Activated naive CD4-positive, alpha-beta T cell treated with anti-CD3 and anti-CD28 coated beads, Interleukin-2, amount 50 U/mL, for 72 hours (primary cell): ENCODE measurements around the gene LNX1. TPM values are rescaled to one million over a fixed set of nuclear protein-coding genes. Genes with fewer than 3 reads are reported as not detected.

ENCODE experiments used
- ATAC-seq, 2 donors: fragments of 150-1000 bp; cut with Tn5 transposase; 2 replicates each; pipeline ENCODE4 v1.10.0; 2021; ENCODE audit warnings: mild to moderate bottlenecking in 2 of 2, moderate library complexity in 2 of 2
- DNase-seq, 2 donors: peaks; one replicate each; pipeline ENCODE4 v3.0.0; 2021 to 2022; ENCODE audit warnings: low spot score in 2 of 2
- H3K27ac Mint-ChIP-seq, 2 donors: one replicate each; pipeline ENCODE4 v1.8.0; 2022; ENCODE audit warnings: mild to moderate bottlenecking in 2 of 2, mixed read lengths in 2 of 2
- H3K36me3 Mint-ChIP-seq, 2 donors: one replicate each; pipeline ENCODE4 v1.8.0; 2022; ENCODE audit warnings: mixed read lengths in 2 of 2
- H3K9me3 Mint-ChIP-seq, 2 donors: one replicate each; pipeline ENCODE4 v1.8.0; 2022; ENCODE audit warnings: mixed read lengths in 2 of 2
- total RNA-seq, 2 donors: library from RNA; stranded (reverse); gene quantifications; one replicate each; pipeline ENCODE4 v1.2.3, GENCODE V29; 2022

The LNX1 gene
- total RNA-seq = not detected

DNA sequence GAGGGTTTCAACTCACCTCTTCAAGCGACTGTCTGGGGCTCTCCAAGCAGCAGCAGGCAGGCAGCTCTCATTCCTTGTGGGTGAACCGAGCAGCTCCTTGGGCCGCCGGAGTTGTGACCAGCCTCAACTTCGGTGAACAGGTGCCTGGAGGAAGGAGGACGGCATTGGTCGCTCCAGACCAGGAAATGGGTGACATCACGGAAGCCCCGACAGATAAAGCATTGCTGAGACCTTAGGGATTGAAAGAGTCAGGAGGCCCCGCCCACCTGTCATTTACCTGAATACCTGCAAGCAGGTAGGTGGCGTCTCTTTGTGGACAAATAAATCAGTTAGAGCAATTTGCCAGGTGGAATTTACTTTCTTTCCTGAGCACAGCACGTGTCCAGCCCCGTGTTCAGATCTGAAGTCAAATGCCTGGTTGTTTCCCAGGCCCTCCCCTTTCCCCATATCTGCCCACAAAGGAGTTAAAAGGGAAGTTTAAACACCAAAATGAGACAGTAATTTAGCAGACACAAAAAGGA, at the start of gene LNX1:
Gene LNX1 (minus strand): TSS at position 115 of the 521 bp plus-strand sequence. CDS start 17,484 bp downstream, outside the sequence.
- DNase-seq = no peak
- no peak for ATAC-seq
- no peak within 1 kb of the TSS for H3K27ac Mint-ChIP-seq
- no peaks in the 10 kb centered on the region for H3K9me3 Mint-ChIP-seq
- peaks cover 0 to 12% of the 10 kb centered on the region in 2 donors for H3K36me3 Mint-ChIP-seq

DNA sequence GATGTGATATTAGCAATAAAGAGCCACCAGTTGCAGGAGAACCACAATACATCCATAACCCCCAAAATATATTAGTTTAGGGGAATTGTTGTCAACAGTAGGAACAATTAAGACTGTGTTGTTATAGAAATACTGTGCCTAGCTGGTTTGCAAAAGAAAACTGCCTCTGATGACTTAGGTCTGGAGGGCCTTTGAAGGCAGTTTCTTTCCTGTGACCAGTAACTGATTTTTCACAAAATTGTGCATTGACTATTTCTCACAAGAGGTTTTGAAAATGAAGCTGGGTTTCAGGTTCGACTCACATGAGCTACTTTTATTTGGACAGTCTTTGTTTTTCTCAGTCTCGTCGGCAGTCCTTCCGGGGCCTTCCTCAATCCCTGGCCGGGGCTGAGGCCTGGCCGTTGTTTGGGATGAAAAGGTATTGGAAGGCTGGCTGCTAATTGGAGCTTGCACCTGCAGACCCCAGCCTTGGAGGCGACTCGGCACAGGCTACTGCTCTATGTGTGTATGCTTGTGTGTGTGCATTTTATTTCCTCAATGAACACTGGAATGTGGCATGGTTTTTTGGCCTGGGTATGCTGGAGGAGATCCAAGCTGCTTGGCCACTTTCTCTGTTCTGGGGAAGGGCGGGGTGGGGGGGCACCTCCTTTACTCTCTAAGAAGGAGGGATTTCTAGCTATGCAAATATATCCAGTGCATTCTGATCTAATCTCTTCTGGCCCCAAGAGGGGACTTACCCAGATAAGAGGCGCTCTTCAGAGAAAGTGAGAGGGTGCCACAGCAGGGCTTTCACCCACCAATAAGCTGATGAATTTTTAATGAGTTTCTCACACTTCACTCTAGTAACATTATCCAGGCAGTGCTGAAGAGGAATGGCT, 49.5 kb upstream of the LNX1 start:
- Mint-ChIP-seq H3K27ac (no peak overlapping the region), H3K9me3 (no peaks in the 10 kb centered on the region), H3K36me3 (no peaks in the 10 kb centered on the region)
- ATAC-seq (no peak), DNase-seq (no peak)

GRCh38 chr4:53638919-53639318, 47.6 kb upstream of the LNX1 start:
- ATAC-seq (no peak), DNase-seq (no peak)
- Mint-ChIP-seq H3K36me3 (no peaks in the 10 kb centered on the region), H3K27ac (no peak overlapping the region), H3K9me3 (no peaks in the 10 kb centered on the region)

GRCh38 chr4:53637348-53637747, 46.1 kb upstream of the LNX1 start:
- DNase-seq (no peak), ATAC-seq (no peak)
- Mint-ChIP-seq H3K27ac (no peak overlapping the region), H3K9me3 (peaks cover 0 to 4% of the 10 kb centered on the region in 2 donors), H3K36me3 (peaks cover 0 to 4% of the 10 kb centered on the region in 2 donors)

- H3K27ac Mint-ChIP-seq = no peak overlapping the region
- H3K9me3 Mint-ChIP-seq = peaks cover 0 to 4% of the 10 kb centered on the region in 2 donors
- H3K36me3 Mint-ChIP-seq = peaks cover 0 to 4% of the 10 kb centered on the region in 2 donors
- no peak for DNase-seq
- no peak for ATAC-seq
These were observed 44.6 kb upstream of the LNX1 start for GRCh38 chr4:53635697-53636483.

DNA sequence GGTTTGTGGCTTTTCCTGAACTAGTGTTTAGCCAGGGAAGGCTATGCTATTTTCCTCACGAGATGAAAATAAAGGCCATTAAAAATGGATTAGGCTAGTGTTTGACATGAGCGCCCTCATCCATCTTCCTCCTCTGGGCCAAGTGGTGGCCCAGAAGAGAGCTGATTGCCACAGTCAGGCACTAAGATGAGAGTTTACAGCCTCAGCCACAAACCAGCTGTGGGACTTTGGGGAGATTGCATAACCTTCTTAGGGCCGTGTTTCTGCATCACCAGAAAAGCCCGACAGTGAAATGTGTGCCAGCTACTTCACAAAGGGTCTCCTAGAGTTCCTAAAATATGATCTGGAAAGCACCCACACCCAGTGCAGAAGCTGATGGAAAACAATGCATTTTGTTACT, 42.3 kb upstream of the LNX1 start:
- Mint-ChIP-seq H3K9me3 (peaks cover 0 to 4% of the 10 kb centered on the region in 2 donors), H3K36me3 (peaks cover 0 to 4% of the 10 kb centered on the region in 2 donors), H3K27ac (no peak overlapping the region)
- ATAC-seq (no peak), DNase-seq (no peak)

GRCh38 chr4:53629296-53629695, 38.0 kb upstream of the LNX1 start:
- peaks cover 4 to 7% of the 10 kb centered on the region in 2 donors for H3K9me3 Mint-ChIP-seq
- H3K36me3 Mint-ChIP-seq = peaks cover 0 to 7% of the 10 kb centered on the region in 2 donors
- DNase-seq = no peak
- no peak for ATAC-seq
- H3K27ac Mint-ChIP-seq = no peak overlapping the region

DNA sequence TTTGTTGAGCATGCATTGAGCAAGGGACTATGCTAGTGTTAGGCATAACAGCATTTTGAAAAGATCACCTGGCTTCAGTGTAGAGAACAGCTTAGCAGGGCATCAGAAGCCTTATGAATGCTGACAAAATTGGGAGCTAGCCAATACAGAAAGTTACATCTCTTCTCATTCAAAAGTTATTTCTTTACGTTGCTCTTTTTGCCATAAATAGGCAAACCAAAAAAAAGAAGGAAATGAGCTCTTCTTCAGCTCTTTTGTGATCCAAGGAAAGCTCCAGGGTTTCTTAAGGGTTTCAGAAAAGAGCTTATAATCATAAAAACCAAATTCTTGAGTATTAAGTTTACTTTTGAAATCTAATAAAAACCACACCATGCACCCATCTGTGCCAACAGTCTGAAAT, 35.2 kb upstream of the LNX1 start:
- peaks cover 0 to 7% of the 10 kb centered on the region in 2 donors for H3K36me3 Mint-ChIP-seq
- no peak overlapping the region for H3K27ac Mint-ChIP-seq
- DNase-seq = no peak
- H3K9me3 Mint-ChIP-seq = peaks cover 8 to 10% of the 10 kb centered on the region in 2 donors
- no peak for ATAC-seq

DNA sequence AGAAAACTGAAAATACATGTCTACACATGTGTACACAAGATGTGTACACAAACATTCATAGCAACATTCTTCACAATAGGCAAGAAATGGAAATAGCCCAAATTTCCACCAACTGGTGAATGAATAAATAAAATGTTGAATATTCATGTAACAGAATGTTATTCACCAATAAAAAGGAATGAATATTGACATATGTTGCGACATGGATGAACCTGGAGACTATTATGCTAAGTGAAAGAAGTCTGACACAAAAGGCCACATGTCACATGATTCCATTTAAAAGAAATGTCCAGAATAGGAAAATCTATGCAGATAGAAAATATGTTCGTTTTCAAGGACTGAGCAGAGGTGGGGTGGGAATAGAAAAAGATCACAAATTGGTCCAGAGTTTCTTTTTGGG, 34.6 kb upstream of the LNX1 start:
- no peak for DNase-seq
- Mint-ChIP-seq H3K27ac (no peak overlapping the region), H3K36me3 (peaks cover 0 to 7% of the 10 kb centered on the region in 2 donors), H3K9me3 (peaks cover 8 to 10% of the 10 kb centered on the region in 2 donors)
- no peak for ATAC-seq

- Mint-ChIP-seq H3K36me3 (peaks cover 0 to 7% of the 10 kb centered on the region in 2 donors), H3K9me3 (peaks cover 8 to 10% of the 10 kb centered on the region in 2 donors), H3K27ac (no peak overlapping the region)
- DNase-seq (no peak), ATAC-seq (no peak)
These were observed 31.5 kb upstream of the LNX1 start for GRCh38 chr4:53622739-53623151.

GRCh38 chr4:53620956-53621355, 29.7 kb upstream of the LNX1 start:
- DNase-seq (no peak), ATAC-seq (no peak)
- Mint-ChIP-seq H3K9me3 (peaks cover 8 to 10% of the 10 kb centered on the region in 2 donors), H3K27ac (no peak overlapping the region), H3K36me3 (peaks cover 0 to 7% of the 10 kb centered on the region in 2 donors)

GRCh38 chr4:53619431-53619830, 28.1 kb upstream of the LNX1 start:
- no peak for DNase-seq
- peaks cover 0 to 5% of the 10 kb centered on the region in 2 donors for H3K36me3 Mint-ChIP-seq
- H3K27ac Mint-ChIP-seq = no peak overlapping the region
- peaks cover 7% of the 10 kb centered on the region in 2 donors for H3K9me3 Mint-ChIP-seq
- no peak for ATAC-seq

DNA sequence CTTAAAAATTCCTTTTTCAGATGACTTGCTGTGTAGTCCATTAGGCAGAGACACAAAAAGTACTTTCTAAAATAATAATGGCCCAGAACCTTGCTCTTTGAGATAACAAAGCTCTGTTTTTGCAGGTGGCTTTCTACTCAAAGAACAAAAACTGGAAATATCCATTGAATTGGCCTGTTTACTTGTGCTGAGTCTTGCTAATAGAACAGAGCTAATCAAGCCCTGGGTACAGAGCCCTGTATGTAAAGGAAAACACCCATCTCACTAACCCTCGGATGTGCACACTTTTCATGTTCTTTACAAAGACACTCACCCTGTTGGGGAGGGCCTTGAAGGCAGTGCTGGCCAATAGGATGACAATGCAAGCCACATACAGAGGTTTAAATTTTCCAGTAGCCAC, 27.0 kb upstream of the LNX1 start:
- DNase-seq (no peak), ATAC-seq (no peak)
- Mint-ChIP-seq H3K27ac (no peak overlapping the region), H3K9me3 (no peaks in the 10 kb centered on the region), H3K36me3 (no peaks in the 10 kb centered on the region)

GRCh38 chr4:53617101-53617680, 25.9 kb upstream of the LNX1 start:
- H3K9me3 Mint-ChIP-seq = no peaks in the 10 kb centered on the region
- no peaks in the 10 kb centered on the region for H3K36me3 Mint-ChIP-seq
- no peak overlapping the region for H3K27ac Mint-ChIP-seq
- ATAC-seq (no peak), DNase-seq (no peak)

- no peak for ATAC-seq
These were observed 24.9 kb upstream of the LNX1 start for GRCh38 chr4:53616219-53616618.

GRCh38 chr4:53614591-53614990, 23.3 kb upstream of the LNX1 start:
- DNase-seq (no peak), ATAC-seq (no peak)
- no peak overlapping the region for H3K27ac Mint-ChIP-seq
- no peaks in the 10 kb centered on the region for H3K36me3 Mint-ChIP-seq
- no peaks in the 10 kb centered on the region for H3K9me3 Mint-ChIP-seq

More at GRCh38 chr4:53616219-53616618, 24.9 kb upstream of the LNX1 start:
- no peak overlapping the region for H3K27ac Mint-ChIP-seq
- DNase-seq = no peak
- no peaks in the 10 kb centered on the region for H3K9me3 Mint-ChIP-seq
- H3K36me3 Mint-ChIP-seq = no peaks in the 10 kb centered on the region

DNA sequence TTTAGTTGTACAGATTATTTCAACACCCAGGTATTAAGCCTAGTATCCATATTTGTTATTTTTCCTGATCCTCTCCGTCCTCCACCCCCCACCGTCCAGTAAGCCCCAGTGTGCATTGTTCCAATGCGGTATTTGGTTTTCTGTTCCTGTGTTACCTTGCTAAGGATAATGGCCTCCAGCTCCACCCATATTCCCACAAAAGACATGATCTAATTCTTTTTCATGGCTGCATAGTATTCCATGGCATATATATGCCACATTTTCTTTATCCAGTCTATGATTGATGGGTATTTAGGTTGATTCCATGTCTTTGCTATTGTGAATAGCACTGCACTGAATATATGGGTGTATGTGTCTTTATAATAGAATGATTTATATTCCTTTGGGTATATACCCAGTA, 22.1 kb upstream of the LNX1 start:
- DNase-seq (no peak), ATAC-seq (no peak)
- H3K36me3 Mint-ChIP-seq = no peaks in the 10 kb centered on the region
- no peak overlapping the region for H3K27ac Mint-ChIP-seq
- no peaks in the 10 kb centered on the region for H3K9me3 Mint-ChIP-seq
